Stimulated activated CD4-positive, alpha-beta T cell treated with anti-CD3 and anti-CD28 coated beads, TNF-alpha, amount 100 ng/mL, for 48 hours (primary cell): ENCODE measurements around the gene FRYL.

ENCODE experiments used
- DNase-seq, 3 donors: peaks; one replicate each; pipeline ENCODE4 v3.0.0-alpha.2; 2020; ENCODE audit warnings: low read depth in 3 of 3

Gene FRYL

DNA sequence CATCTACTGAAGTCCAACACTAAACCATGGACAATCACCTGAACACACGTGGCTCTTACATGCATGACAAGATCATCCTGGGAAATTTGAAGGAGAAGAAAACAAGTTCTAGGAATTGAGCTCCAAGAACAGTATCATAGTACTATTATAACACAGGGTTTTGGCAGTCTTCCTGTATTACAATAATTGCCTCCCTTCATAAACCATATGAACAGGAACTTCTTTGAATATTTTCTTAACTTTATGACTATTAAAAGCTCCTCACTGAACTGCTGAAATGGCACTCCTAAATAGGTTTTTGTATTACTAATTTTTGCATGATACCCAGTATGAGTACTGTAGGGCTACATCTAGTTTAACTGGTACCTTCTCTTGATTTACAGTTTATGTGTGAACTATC is 160.0 kb downstream of the FRYL start:
- no peak for DNase-seq

DNA sequence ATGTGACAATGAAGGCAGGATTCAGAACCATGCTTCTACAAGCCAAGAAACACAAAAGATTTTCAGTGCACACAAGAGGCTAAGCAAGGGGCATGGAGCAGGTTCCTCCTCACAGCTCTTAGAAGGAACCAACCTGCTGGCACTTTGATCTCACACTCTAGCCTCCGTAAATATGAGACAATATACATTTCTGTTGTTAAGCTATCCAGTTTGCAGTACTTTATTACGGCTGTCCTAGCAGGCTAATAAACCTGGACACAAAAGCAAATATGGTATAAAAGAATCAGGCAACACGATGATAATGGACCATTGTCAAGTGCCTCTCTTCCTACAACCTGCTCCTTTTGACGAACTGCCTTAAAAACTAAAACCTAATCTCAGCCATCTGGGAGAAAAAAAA is 175.6 kb downstream of the FRYL start:
- no peak for DNase-seq

DNA sequence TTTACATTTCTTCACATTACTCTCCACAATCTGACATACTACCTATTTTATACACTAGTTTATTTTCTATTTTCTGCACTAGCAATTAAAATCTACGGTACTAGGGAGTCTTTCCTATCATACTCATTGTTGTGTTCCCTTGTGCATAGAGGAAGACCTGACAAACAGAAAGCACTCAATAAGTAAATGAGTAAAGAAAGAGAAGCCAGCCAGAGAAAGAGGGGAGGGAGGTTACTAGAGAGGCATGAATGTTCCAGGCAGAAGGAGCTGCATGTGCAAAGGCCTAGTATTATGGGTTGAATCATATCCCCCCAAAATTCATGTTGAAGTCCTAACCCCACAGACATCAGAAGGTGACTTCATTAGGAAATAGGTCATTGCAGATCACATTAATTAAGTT is 176.0 kb downstream of the FRYL start:
- no peak for DNase-seq

DNA sequence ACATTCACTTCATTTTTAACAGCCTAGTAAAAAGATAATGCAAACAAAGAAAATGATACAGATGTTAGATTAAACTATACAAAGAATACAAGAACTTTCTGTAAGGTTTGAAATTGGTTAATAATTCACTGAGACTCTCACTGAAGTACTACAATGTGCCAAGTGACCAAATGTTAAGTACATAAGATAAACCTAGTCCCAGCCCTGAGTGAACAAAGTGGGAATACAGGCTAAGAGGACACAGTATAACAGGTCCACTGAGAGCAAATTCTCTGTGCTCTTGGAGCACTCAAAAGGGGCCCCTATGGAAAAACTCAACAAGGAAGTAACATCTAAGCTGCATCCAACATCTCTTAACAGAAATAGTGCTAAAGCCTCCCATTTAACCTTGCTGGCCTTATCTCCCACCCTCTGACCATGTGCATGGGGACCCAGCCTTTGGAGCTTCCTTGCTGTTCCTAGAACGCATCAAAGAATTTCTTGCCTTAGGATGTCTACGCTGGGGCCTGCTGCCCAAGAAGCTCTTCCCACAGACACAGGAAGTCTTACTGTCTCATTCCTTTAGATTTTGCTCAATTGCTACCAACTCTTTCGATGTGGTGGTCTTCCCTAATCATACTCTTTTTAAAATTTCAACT is 176.6 kb downstream of the FRYL start:
- no peak for DNase-seq

DNA sequence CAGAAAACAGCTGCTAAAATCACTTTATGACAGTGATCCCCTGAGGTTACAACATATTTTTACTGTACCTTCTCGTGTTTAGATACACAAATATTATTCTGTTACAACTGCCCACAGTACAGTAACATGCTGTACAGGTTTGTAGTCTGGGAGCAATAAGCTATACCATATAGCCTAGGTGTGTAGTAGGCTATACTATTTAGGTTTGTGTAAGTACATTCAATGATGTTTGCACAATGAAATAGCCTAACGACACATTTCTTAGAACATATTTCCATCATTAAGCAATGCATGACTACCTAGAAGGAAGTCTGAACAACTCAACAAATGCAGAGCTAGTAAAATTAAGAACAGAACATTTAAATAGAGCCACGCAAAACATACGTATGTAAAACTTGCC is 177.3 kb downstream of the FRYL start:
- DNase-seq, result no peak

DNA sequence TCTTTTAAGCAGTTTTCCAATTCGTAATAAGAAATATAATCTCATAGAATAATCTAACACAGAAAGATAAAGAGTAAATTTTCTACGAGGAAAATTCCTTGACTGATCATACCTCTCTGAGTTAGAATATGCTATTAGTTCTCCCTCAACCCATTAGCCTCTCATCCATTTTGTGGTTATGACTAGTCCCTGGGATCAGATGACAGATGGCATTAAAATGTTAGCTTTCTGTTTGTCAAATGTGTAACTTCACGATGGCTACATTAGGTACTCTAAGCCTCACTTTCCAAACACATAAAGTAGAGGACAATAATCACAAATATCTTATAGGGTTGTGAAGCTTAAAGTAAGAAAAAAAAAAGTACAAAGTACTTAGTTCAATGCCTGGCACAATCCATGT is 177.9 kb downstream of the FRYL start:
- no peak for DNase-seq

DNA sequence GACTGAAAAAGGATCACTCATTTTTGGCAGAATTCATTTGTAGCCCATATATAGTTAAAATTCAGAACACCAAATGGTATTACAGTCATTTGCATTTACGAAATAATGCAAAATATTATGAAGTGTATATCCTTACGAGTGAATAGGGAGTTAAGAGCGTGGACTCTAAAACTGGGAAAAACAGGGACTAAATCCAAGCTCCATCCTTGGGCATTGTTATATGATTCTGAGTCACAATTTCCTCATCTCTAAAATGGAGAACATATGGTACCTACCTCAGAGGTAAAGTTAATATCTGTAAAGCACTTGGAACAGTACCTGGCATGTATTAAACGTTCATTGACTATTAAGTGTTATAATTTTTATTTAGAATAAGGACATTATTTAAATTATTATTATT is 183.7 kb downstream of the FRYL start:
- no peak for DNase-seq

DNA sequence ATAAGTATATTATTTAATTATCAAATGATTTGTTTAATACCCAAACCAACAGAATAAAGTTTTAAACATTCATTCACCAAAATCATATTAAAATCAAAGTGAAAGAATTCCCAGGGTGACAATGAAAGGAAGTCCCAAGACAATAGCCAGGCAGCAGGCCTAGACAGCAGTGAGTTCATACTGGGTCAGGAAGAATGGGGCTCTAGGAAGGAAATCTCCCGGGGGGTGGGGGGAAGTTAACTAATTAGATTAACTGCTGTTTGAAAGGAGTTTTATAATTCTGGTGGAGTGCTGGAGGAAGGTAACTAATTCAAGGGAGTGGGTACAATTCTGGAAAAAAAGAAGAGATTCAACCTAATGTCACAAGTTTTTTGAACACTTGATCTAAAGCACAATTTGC is 185.9 kb downstream of the FRYL start:
- no peak for DNase-seq

DNA sequence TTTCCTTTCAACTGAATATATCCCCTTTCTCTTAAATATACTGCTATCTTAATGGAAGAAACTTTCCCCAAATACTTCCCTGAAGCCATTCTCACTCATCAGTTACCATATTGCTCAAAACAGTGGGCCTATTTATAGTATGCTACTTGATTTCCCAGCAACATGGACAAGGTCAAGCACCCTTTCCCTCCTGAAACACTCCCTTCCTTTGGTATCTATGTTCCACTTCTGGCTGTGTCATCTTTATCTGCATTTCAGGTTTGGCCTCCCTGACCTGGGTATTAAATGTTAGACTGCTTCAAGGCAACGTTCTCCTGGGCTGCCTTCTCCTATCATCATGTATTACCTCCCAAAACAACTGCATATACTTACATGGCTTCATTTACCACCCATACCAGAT is 188.7 kb downstream of the FRYL start:
- no peak for DNase-seq

DNA sequence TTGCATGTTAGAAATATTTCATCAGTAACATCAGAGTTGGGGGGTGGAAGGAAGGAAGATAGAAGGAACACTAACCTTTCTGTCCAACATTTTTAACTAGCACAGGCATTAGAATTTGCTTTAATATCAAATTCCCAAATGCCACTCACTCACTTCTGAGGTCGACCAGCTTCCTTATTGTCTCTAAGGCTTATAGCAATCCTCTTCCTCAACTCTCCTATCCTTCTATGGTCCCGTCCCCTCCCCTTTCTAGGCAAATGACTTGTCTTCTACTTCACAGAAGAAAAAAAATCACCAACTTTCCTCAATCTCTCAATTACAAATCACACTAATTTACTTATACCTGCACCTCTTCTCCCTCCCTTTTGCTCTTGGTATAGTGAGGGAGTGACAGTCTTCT is 189.2 kb downstream of the FRYL start:
- no peak for DNase-seq

DNA sequence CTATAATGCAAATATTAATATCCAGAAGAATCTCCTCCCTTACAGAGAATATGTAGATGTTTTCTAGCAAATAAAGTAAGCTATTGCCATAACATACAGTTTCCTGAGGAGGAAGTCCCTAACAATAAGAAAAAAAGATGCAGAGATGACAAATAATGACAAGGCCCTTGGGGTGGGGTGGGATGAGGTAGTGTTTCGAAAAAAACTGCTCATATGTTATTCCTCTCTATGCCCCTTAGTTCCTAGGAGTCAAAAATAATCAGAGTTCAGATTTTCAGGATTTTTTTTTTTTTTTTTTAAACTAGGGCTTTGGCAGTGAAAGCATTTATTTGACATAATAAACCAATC is 191.0 kb downstream of the FRYL start:
- no peak for DNase-seq

DNA sequence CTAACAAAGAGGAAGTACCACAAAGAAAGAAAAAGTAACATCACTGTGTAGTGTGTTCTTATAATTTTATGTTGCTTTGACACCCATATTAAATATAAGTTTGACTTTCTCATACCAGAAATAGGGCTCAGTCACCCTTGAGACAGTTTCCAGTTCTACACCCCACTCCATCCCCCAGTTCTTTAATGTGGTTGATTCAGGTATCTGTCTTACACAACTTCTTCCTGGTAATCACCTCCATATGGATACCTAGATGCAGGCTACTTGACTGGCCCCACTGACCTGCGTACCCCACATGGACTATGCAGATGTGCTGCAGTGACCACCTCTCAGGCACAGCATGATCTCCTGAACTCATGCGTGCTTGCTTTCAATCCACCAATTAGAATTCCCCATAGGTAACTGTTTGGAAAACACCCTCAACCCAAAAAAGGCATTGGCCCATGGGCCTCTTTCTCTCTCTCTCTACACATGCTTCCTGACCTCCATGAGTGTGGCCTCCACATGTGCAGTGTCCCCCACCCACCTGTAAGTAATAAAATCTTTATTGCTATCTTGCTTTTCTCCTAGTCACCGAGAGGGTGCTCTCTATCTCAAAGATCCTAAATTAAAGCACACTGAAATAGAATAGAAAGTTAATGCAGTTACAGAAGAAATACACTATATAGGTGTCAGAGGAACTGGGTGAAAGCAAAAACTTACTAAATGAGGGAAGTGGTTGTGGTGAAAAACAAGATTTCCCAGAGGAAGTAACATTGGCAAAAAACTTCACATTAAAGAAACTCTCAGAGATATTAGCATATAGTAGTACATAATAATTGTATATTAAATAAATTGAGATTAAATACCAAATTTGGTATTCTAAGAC is 191.6 kb downstream of the FRYL start:
- no peak for DNase-seq

DNA sequence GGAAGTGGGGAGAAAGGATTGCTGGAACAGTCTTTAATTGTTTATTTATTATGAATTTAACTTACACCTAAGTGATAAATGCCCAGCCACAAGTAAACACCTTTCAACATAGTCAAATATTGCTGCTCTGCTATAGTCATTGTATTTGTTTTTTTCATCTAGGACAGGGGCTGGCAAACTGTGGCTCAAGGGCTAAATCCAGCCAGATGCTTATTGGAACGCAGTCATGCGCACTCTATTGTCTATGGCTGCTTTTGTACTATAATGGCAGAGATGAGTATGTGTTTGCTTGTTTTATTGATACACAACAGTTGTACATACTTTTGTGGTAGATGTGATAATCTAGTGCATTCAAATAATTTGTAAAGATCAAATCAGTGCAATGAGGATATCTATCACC is 194.7 kb downstream of the FRYL start:
- DNase-seq, result no peak

DNA sequence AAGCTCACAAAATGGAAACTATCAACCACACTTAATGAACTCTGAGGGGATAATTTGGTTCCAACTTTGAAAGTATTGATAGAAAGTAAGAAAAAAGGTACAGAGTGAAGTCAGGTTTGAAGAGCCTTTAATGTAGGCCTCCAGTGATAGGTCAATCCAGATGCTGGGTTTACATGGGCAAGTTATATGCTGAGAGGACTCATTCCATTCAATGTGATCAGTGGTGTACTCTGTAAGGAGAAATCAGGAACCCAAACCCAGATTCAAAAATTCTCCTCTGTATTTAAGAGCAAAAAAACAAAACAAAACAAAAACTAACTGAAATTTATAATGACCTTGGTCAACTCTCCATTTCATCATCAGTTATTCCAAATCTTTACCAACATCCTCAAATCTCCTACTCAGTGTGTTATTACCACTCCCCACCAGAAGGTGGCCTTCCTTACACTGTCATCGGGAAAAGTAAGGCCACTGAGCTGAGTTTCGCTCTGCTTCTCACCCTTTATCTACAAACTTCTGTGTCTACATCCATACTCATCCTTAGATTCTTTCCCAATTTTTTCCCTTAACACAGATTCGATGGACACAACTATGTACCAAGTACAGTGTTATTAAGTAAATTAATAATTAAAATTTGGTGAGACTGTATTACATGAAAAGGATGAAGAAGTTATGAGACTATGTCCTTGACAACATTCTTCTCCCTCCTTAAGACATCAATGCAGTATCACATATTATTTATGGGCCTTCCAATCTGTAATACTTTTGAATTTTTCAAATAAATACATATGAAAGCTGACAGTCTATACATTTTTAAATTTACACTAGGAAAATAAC is 201.7 kb downstream of the FRYL start:
- peak; percentile 7 to 23 (median 8) for DNase-seq

DNA sequence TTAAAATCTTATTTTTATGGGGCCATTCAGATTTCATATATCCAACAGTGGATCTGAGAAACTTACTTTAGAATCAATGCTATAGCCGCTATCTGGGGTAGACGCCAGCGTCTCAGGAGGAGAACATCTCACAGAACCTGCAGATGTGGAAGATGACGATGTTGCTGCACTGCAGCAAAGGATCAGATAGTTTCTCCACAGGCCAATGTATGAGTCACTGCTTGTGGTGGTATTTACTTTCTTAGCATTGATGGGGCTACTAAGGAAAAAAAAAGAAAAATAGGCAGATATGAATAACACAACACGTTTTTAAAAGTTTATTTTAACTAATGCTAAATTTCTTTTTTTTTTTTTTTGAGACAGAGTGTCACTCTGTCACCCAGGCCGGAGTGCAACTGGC is 204.1 kb downstream of the FRYL start:
- DNase-seq, result no peak

DNA sequence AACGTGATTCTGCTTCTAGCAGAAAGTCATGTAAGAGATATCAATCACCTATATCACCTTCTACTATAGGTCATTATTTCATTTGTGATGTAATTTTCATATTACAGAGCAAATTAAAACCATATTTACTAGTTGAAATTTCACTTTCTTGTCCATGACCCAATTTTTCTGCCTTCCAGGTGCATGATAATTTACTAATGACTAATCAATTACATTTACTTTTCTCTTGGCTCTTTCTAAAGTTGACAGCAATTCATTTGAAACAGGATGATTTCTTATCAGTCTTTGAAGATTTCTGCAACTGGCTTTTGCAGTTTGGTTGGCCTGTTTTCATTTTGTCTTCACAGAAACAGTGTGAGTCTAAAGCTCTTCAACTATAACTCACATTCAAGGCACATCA is 208.6 kb downstream of the FRYL start:
- no peak for DNase-seq

DNA sequence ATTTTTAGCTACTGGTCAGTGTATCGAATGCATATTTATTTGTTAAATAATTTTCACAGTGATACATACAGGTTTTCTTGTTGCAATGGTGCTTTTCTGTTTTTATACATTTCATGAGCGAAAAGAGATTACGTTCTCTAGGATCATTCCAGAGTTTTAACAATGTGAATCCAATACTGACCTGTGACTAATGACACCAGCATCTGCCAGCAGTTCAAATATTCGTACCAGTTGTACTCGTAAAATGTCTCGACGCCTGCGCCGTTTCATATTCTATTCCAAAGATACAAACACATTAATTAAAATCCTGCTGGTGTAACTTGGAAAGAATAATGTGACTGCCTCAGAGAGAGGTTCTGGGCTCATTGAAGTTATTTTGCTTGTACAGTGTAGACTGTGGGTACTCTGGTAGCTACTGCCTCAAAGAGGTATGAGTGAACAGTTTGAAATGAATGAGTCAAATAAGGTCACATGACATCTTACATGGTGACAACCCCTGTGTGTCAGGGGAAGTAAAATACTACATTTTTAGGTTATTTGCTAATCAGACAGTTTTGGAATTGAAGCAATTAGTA is 209.3 kb downstream of the FRYL start:
- DNase-seq, result no peak

DNA sequence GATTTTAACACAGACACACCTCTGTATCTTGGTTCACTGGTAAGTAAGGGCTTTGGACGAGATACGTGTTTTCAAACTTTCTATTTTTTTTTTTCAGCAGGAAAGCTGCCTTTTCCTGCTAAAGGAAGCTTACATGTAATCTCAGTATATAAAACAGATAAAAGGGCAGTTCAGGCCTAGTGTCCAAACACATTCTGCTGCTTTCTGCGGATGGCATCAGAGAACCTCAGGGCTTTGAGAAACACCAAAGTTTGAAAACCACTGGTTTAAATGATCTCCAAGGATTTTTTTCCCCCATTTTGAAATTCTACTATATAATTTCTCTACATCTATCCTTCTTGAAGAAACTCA is 214.1 kb downstream of the FRYL start:
- DNase-seq, result no peak

DNA sequence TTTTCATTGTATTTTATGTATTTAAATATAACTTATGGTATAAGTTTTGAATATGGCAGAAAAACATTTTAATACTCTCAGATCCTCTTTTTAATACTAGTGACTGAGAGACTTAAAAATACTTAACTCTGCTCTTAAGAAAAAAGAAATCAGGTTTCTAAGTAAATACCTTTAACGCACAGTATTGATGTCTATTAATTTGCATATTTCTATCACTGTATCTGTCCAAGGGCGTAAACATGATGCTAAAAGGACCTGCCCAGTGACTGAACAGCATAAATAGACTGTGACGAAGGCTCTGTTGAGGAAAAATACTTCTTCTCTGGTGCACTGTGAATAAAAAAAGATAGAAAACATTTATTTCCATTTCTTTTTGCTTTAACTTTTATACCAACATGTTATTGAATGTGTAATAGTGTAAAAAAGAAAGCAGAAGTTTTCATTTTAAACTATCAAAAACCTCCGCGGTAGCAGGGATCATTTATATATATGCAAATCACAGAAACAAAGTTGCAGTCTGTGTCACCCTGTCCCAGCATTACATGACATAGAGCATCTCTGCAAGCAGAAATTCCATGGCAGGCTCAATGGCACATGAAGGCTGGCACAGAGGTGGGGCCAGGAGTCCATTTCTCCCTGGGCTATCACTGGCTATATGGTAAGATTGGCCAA is 214.6 kb downstream of the FRYL start:
- DNase-seq, result no peak

DNA sequence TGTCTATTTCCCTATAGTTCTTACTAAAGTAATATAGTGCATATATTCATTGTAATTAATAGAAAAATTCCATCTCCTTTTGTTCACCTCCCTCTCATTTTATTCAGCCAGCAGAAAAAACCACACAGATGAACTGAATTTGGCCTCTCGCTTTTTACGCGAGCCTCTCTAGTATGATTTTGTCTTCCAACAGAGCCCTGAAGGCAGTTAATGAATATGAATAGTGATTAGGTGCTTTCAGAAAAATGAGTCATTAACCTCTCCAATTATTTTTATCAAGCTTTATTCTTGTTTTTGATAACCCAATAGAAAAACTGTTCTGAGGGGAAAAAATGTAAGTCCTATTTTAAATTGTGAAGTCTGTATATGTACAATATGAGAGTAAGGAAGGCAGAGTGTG is 215.9 kb downstream of the FRYL start:
- no peak for DNase-seq

DNA sequence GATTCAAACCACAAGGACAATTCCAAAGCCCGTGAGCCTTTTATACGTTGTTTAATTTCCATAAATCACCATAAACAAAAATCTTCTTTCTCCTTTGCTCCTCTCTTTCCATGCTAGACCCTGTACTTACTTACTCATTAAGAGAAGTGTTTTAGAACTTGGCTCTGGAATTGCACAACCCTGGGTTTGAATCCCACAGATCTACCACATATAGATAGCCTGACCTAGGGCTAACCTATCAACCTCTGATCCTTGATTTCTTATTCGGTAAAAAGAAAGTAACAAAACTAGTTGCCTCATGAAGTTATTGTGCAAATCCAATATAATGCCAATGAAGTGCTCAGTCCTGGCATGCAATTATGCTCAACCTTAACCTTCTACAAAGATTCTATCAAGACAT is 221.3 kb downstream of the FRYL start:
- DNase-seq, result no peak

DNA sequence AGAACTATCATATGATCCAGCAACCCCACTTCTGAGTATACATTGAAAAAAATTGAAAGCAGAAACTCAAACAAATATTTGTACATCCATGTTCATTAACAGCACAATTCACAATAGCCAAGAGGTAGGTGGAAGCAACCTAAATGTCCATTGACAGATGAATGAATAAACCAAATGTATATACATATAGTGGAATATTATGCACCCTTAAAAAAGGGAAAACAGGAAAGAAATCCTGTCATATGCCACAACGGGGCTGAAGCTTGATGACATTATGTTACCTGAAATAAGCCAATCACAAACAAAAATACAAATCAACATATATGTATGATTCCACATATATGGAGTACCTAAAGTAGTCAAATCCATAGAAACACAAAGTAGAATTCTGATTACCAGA is 222.1 kb downstream of the FRYL start:
- no peak for DNase-seq
